Astrocyte (in vitro differentiated cells and primary cell): ENCODE results near the gene HAGHL. TPM values are rescaled to one million over a fixed set of nuclear protein-coding genes. Genes with fewer than 3 reads are reported as not detected.

ENCODE experiments used
- DNase-seq: peaks from one replicate; pipeline ENCODE4 v3.0.0-alpha.2; 2010; ENCODE audit warnings: low read depth
- FAIRE-seq: peaks from 2 replicates; lab custom pipeline; 2011; peaks lifted over from hg19 to GRCh38; lab: Jason Lieb, UNC
- H2AFZ ChIP-seq: 2 replicates; pipeline ENCODE4 v1.6.0; 2012; ENCODE audit warnings: low read depth, low read length, inconsistent platforms
- H3K27ac ChIP-seq: 2 replicates; pipeline ENCODE4 v1.5.1; 2011; ENCODE audit warnings: low read depth, low read length, inconsistent platforms
- H3K27me3 ChIP-seq: 2 replicates; pipeline ENCODE4 v1.6.0; 2011; ENCODE audit warnings: low read length, inconsistent platforms; ENCODE audit not compliant: insufficient read depth
- H3K36me3 ChIP-seq: 2 replicates; pipeline ENCODE4 v1.5.1; 2011; ENCODE audit warnings: low read length, inconsistent platforms; ENCODE audit not compliant: insufficient read depth
- H3K4me1 ChIP-seq: 2 replicates; pipeline ENCODE4 v1.5.1; 2011; ENCODE audit warnings: low read length, inconsistent platforms; ENCODE audit not compliant: insufficient read depth
- H3K4me2 ChIP-seq: 2 replicates; pipeline ENCODE4 v1.6.0; 2012; ENCODE audit warnings: low read length, inconsistent platforms
- H3K4me3 ChIP-seq: 2 replicates; pipeline ENCODE4 v1.5.1; 2011; ENCODE audit warnings: low read depth, mild to moderate bottlenecking, low read length, inconsistent platforms; ENCODE audit not compliant: insufficient read depth
- H3K79me2 ChIP-seq: 2 replicates; pipeline ENCODE4 v1.6.0; 2012; ENCODE audit warnings: mild to moderate bottlenecking, low read length, inconsistent platforms; ENCODE audit not compliant: insufficient read depth
- H3K9ac ChIP-seq: 2 replicates; pipeline ENCODE4 v1.6.0; 2012; ENCODE audit warnings: mild to moderate bottlenecking, low read length, inconsistent platforms
- H3K9me3 ChIP-seq: 2 replicates; pipeline ENCODE4 v1.5.1; 2012; ENCODE audit warnings: low read depth, mild to moderate bottlenecking, low read length, inconsistent platforms; ENCODE audit not compliant: insufficient read depth
- H4K20me1 ChIP-seq: 2 replicates; pipeline ENCODE4 v1.6.0; 2012; ENCODE audit warnings: low read length, inconsistent platforms; ENCODE audit not compliant: insufficient read depth
- H3K27ac Mint-ChIP-seq: one replicate; pipeline ENCODE4 v1.8.0; 2021; ENCODE audit warnings: mild to moderate bottlenecking, mixed read lengths; ENCODE audit not compliant: unreplicated experiment
- H3K27me3 Mint-ChIP-seq: one replicate; pipeline ENCODE4 v1.8.0; 2021; ENCODE audit warnings: low read depth, mixed read lengths; ENCODE audit not compliant: unreplicated experiment
- H3K36me3 Mint-ChIP-seq: one replicate; pipeline ENCODE4 v1.8.0; 2021; ENCODE audit warnings: low read depth, mixed read lengths; ENCODE audit not compliant: unreplicated experiment
- H3K4me1 Mint-ChIP-seq: one replicate; pipeline ENCODE4 v1.8.0; 2021; ENCODE audit warnings: low read depth, mixed read lengths; ENCODE audit not compliant: unreplicated experiment
- H3K4me3 Mint-ChIP-seq: one replicate; pipeline ENCODE4 v1.8.0; 2021; ENCODE audit warnings: mild to moderate bottlenecking, moderate library complexity, mixed read lengths; ENCODE audit not compliant: unreplicated experiment
- H3K9me3 Mint-ChIP-seq: one replicate; pipeline ENCODE4 v1.8.0; 2021; ENCODE audit warnings: mild to moderate bottlenecking, mixed read lengths; ENCODE audit not compliant: unreplicated experiment
- EZH2 ChIP-seq: IDR thresholded peaks from 2 replicates; pipeline ENCODE4 v1.6.1; 2012; ENCODE audit warnings: mild to moderate bottlenecking, low read length, inconsistent platforms; ENCODE audit not compliant: insufficient read depth
- total RNA-seq: library from RNA; stranded (reverse); gene quantifications from 2 replicates; pipeline ENCODE4 v1.2.1, GENCODE V29; 2021
- TF ChIP-seq, protein P1 (sequence below): IDR thresholded peaks from 2 replicates; pipeline ENCODE4 v1.5.1; 2011; ENCODE audit warnings: low read depth, mild to moderate bottlenecking, inconsistent platforms, low read length, moderate library complexity; ENCODE audit not compliant: insufficient read depth

Gene HAGHL
- total RNA-seq, 1 donor from 2014 or later = 15.5 TPM

GRCh38 chr16:754656-755055 is 27.8 kb downstream of the HAGHL start:
- H3K27me3 Mint-ChIP-seq = peaks cover 15% of the 10 kb centered on the region
- Histone ChIP-seq H3K4me2 (no peak overlapping the region), H3K27me3 (peaks cover 2% of the 10 kb centered on the region), H4K20me1 (no peaks in the 10 kb centered on the region), H2AFZ (no peak overlapping the region), H3K4me1 (peaks cover 7% of the 10 kb centered on the region), H3K36me3 (no peaks in the 10 kb centered on the region), H3K4me3 (no peak overlapping the region), H3K9me3 (no peaks in the 10 kb centered on the region), H3K9ac (no peak overlapping the region), H3K79me2 (no peaks in the 10 kb centered on the region), H3K27ac (no peak overlapping the region)
- peaks cover 2% of the 10 kb centered on the region for H3K4me1 Mint-ChIP-seq
- peaks cover 1% of the 10 kb centered on the region for H3K36me3 Mint-ChIP-seq
- no peak overlapping the region for H3K4me3 Mint-ChIP-seq
- TF ChIP-seq, protein P1, sequence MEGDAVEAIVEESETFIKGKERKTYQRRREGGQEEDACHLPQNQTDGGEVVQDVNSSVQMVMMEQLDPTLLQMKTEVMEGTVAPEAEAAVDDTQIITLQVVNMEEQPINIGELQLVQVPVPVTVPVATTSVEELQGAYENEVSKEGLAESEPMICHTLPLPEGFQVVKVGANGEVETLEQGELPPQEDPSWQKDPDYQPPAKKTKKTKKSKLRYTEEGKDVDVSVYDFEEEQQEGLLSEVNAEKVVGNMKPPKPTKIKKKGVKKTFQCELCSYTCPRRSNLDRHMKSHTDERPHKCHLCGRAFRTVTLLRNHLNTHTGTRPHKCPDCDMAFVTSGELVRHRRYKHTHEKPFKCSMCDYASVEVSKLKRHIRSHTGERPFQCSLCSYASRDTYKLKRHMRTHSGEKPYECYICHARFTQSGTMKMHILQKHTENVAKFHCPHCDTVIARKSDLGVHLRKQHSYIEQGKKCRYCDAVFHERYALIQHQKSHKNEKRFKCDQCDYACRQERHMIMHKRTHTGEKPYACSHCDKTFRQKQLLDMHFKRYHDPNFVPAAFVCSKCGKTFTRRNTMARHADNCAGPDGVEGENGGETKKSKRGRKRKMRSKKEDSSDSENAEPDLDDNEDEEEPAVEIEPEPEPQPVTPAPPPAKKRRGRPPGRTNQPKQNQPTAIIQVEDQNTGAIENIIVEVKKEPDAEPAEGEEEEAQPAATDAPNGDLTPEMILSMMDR = no peak
- no peak for TF ChIP-seq EZH2
- no peak overlapping the region for H3K27ac Mint-ChIP-seq
- FAIRE-seq (no peak), DNase-seq (no peak)
- H3K9me3 Mint-ChIP-seq = peaks cover 5% of the 10 kb centered on the region

- H3K9me3 Mint-ChIP-seq = peaks cover 5% of the 10 kb centered on the region
- Histone ChIP-seq H3K36me3 (no peaks in the 10 kb centered on the region), H4K20me1 (no peaks in the 10 kb centered on the region), H3K9me3 (no peaks in the 10 kb centered on the region), H3K27me3 (peaks cover 2% of the 10 kb centered on the region), H3K27ac (no peak overlapping the region), H3K4me1 (peaks cover 12% of the 10 kb centered on the region), H3K4me3 (no peak overlapping the region), H3K79me2 (no peaks in the 10 kb centered on the region), H3K4me2 (no peak overlapping the region), H3K9ac (no peak overlapping the region), H2AFZ (no peak overlapping the region)
- H3K36me3 Mint-ChIP-seq = peaks cover 3% of the 10 kb centered on the region
- FAIRE-seq (no peak), DNase-seq (no peak)
- peaks cover 2% of the 10 kb centered on the region for H3K4me1 Mint-ChIP-seq
- no peak for TF ChIP-seq EZH2
- TF ChIP-seq, protein P1 = no peak
- H3K4me3 Mint-ChIP-seq = no peak overlapping the region
- H3K27me3 Mint-ChIP-seq = peaks cover 15% of the 10 kb centered on the region
- no peak overlapping the region for H3K27ac Mint-ChIP-seq
These were observed 29.5 kb downstream of the HAGHL start for GRCh38 chr16:756428-756827.

- peaks cover 5% of the 10 kb centered on the region for H3K9me3 Mint-ChIP-seq
- H4K20me1 ChIP-seq = no peaks in the 10 kb centered on the region
- H3K9me3 ChIP-seq = no peaks in the 10 kb centered on the region
- no peak overlapping the region for H3K4me2 ChIP-seq
- no peak overlapping the region for H3K27ac ChIP-seq
- H3K79me2 ChIP-seq = no peaks in the 10 kb centered on the region
- H3K27me3 Mint-ChIP-seq = peaks cover 8% of the 10 kb centered on the region
- no peaks in the 10 kb centered on the region for H3K4me1 Mint-ChIP-seq
- no peaks in the 10 kb centered on the region for H3K36me3 ChIP-seq
- H3K27ac Mint-ChIP-seq = no peak overlapping the region
- peaks cover 3% of the 10 kb centered on the region for H3K36me3 Mint-ChIP-seq
- FAIRE-seq (no peak), DNase-seq (no peak)
- no peak overlapping the region for H2AFZ ChIP-seq
- peaks cover 7% of the 10 kb centered on the region for H3K4me1 ChIP-seq
- TF ChIP-seq, protein P1 = no peak
- TF ChIP-seq EZH2 = no peak
- no peak overlapping the region for H3K9ac ChIP-seq
- H3K4me3 ChIP-seq = no peak overlapping the region
- H3K27me3 ChIP-seq = no peaks in the 10 kb centered on the region
- no peak overlapping the region for H3K4me3 Mint-ChIP-seq
These were observed 32.4 kb downstream of the HAGHL start for GRCh38 chr16:759110-759910.
